K562 treated with DMSO at 1 percent for 4 hours (cell line): Measurements from ENCODE around the gene TTR. TPM values are rescaled to one million over a fixed set of nuclear protein-coding genes. Genes with fewer than 3 reads are reported as not detected.

Experiments
- total RNA-seq: library from RNA; unstranded; fragments of 300-600 nt; gene quantifications from 2 replicates; pipeline ENCODE4 v1.2.3, GENCODE V29; 2022; ENCODE audit not compliant: insufficient read depth

The TTR gene
- not detected in 2 replicates for total RNA-seq

DNA sequence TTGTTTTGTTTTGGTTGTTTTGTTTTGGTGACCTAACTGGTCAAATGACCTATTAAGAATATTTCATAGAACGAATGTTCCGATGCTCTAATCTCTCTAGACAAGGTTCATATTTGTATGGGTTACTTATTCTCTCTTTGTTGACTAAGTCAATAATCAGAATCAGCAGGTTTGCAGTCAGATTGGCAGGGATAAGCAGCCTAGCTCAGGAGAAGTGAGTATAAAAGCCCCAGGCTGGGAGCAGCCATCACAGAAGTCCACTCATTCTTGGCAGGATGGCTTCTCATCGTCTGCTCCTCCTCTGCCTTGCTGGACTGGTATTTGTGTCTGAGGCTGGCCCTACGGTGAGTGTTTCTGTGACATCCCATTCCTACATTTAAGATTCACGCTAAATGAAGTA lies at the start of gene TTR:
TTR (plus strand) TSS at position 250 of the 400 bp plus-strand sequence; CDS start at position 276, 26 bp downstream.

Other genes starting within 250 kb of the TTR start
- gene DSG4, start 215.1 kb upstream of the TTR start, total RNA-seq: not detected in 2 replicates
- gene DSG3, start 144.1 kb upstream of the TTR start, total RNA-seq: 0.39 TPM in 1 of 2 replicates, not detected in the other
- gene DSG2, start 93.7 kb upstream of the TTR start, total RNA-seq: 21.2 and 21.3 TPM in 2 replicates
- not detected in 2 replicates for gene B4GALT6, start 92.7 kb downstream of the TTR start, total RNA-seq
- gene SLC25A52, start 169.0 kb downstream of the TTR start, total RNA-seq: not detected in 2 replicates